AG04449 (cell line): Measurements from ENCODE around the gene CCDC197.

Experiments
- CTCF ChIA-PET: fragments of 350-600 bp; formaldehyde crosslinking; extraction: SDS; loops from one replicate; lab custom pipeline; 2021; ENCODE audit warnings: antibody characterized with exemption; lab: Yijun Ruan, JAX
- POLR2A ChIA-PET: fragments of 400-600, 350-600 bp; formaldehyde crosslinking; extraction: SDS; loops from one replicate; lab custom pipeline; 2020; ENCODE audit warnings: antibody characterized with exemption, inconsistent platforms; lab: Yijun Ruan, JAX
- DNase-seq: peaks from one replicate; pipeline ENCODE4 v3.0.0-alpha.2; 2010; ENCODE audit warnings: low read depth, low spot score
- H3K4me3 ChIP-seq: 2 replicates; pipeline ENCODE4 v1.5.1; 2011; ENCODE audit warnings: low read depth, mild to moderate bottlenecking, control low read depth, low read length
- TF ChIP-seq, protein P1 (sequence below): IDR thresholded peaks from one replicate; pipeline ENCODE4 v1.5.1; 2011; ENCODE audit warnings: mild to moderate bottlenecking, moderate library complexity, low read length, control low read depth, inconsistent platforms; ENCODE audit not compliant: insufficient read depth; ENCODE audit errors: missing control alignments

The CCDC197 gene

DNA sequence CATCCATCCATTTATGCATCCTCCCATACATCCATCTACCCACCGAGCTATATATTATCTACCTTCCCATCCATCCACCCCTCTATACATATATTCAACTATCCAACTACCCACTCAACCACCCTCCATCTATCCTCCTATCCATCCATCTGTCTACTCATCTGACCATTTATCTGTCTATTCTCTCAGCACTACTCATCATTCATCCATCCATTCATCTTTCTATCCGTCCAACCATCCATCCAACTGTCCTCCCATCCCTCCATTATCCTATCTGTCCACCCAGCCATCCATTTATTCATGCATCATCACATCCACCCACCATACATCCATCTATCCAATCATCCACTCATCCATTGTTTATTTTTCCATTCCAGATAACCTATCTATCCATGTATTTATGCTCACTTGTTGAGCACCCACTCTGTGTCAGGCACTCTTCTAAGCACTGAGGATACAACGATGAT lies 32.2 kb upstream of the CCDC197 start:
- ChIA-PET POLR2A (interaction anchor here (0.6 to 1.6 kb wide), 3 partner anchors 11 to 97 kb away, joined by 3 to 15 read pairs (median 4); partner anchors contain the start of gene ASB2), CTCF (interaction anchor here (1.9 to 13.2 kb wide), 3 partner anchors 10 to 26 kb away, joined by 4 to 135 read pairs (median 6); no protein-coding TSS in a partner anchor)
- TF ChIP-seq, protein P1, sequence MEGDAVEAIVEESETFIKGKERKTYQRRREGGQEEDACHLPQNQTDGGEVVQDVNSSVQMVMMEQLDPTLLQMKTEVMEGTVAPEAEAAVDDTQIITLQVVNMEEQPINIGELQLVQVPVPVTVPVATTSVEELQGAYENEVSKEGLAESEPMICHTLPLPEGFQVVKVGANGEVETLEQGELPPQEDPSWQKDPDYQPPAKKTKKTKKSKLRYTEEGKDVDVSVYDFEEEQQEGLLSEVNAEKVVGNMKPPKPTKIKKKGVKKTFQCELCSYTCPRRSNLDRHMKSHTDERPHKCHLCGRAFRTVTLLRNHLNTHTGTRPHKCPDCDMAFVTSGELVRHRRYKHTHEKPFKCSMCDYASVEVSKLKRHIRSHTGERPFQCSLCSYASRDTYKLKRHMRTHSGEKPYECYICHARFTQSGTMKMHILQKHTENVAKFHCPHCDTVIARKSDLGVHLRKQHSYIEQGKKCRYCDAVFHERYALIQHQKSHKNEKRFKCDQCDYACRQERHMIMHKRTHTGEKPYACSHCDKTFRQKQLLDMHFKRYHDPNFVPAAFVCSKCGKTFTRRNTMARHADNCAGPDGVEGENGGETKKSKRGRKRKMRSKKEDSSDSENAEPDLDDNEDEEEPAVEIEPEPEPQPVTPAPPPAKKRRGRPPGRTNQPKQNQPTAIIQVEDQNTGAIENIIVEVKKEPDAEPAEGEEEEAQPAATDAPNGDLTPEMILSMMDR = no peak
- H3K4me3 ChIP-seq = no peak overlapping the region
- DNase-seq = no peak

DNA sequence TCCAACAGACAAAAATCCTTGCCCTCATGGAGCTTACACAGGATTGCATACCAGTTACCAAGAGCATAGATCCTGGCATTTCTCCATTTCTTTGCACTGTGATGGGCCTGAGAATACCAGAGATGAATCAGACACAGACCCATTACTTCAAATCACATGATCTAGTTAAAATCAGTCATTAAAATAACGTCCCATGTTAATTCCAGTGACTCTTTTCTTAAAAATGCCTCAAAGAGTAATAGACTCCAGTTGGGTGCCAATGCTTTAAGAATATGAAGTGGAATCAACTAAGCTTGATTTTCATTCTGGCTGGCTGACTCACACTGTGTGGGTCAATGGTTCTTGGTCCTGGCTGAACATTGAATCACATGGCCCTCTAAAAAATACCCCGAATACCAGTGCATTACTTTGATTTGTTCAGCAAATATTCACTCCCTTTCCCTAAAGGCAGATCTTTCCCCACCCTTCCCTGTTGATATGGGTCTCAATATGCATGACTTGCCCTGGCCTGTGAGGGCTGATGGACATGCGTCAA lies 31.7 kb upstream of the CCDC197 start:
- TF ChIP-seq, protein P1 = no peak
- ChIA-PET CTCF (interaction anchor here (0.6 to 13.2 kb wide), 5 partner anchors 9 to 27 kb away, joined by 4 to 135 read pairs (median 5); no protein-coding TSS in a partner anchor), POLR2A (interaction anchor here (0.6 to 1.6 kb wide), 3 partner anchors 11 to 97 kb away, joined by 3 to 15 read pairs (median 4); partner anchors contain the start of gene ASB2)
- no peak overlapping the region for H3K4me3 ChIP-seq
- DNase-seq = peak; percentile 95

DNA sequence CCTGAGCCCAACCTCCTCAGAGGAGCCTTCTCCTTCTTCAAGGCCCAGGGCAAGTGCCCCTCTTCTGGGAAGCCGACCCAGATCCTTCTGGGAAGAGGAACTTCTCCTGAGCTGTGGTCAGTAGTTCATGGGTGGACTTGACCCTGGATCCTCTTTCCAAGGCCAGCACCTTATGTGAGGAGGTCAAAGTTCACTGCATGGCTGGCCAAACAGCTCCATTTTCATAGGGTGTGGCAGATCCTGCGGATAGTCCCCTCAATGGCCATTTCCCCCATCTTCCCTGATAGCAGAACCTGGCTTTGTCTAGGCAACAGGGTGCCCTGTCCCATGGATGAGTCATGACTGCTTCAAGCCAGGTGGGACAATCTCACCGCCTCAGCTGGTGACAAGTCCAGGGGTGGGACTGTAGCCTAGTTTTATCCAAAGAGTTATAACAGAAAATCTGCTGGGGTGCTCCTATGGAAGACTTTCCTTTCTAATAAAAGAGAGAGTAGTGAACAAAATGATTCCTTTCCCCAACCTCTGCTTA lies 31.1 kb upstream of the CCDC197 start:
- POLR2A ChIA-PET = interaction anchor here (1.0 to 1.6 kb wide), 2 partner anchors 10 to 19 kb away, joined by 4 to 15 read pairs; partner anchors contain the start of gene ASB2
- H3K4me3 ChIP-seq = no peak overlapping the region
- CTCF ChIA-PET = interaction anchor here (0.6 to 13.2 kb wide), 5 partner anchors 9 to 28 kb away, joined by 4 to 135 read pairs (median 5); no protein-coding TSS in a partner anchor
- no peak for DNase-seq
- TF ChIP-seq, protein P1 = no peak

DNA sequence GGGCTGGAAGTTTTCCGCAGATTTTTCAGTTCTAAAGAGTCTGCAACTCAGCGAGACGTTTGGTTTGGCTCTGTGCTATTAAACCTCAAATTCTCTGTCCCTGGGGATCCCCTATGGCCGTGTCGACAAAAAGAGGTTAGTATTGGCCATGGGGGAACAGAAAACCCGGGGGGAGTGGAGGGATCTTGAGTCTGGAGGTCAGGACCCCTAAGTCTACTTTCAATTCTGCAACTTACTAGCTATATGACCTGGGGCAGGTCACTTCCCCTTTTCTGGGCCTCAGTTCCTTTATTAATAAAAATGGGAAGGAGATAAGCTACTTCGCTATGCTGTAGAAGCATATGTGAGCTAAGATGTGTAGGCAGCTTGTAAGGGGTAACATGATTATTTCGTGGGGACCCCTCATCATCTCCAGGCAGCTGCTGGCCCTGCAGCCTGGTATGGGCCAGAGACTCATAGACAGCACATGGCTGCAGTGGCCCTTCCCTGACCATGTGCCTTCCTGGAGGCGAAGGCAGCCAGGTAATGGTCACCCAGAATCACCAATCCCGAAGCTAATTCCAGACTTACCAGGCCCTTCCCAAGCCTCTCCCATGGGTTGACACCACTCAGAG lies 29.4 kb upstream of the CCDC197 start:
- ChIA-PET CTCF (interaction anchor here (1.5 to 13.2 kb wide), 3 partner anchors 14 to 29 kb away, joined by 3 to 135 read pairs (median 9); no protein-coding TSS in a partner anchor), POLR2A (no interaction called here)
- H3K4me3 ChIP-seq = no peak overlapping the region
- DNase-seq = no peak
- TF ChIP-seq, protein P1 = no peak

GRCh38 chr14:93969082-93969828 lies 27.8 kb upstream of the CCDC197 start:
- ChIA-PET POLR2A (no interaction called here), CTCF (interaction anchor here (0.8 to 13.2 kb wide), 2 partner anchors 13 to 31 kb away, joined by 3 to 135 read pairs; no protein-coding TSS in a partner anchor)
- TF ChIP-seq, protein P1 = no peak
- DNase-seq = no peak
- H3K4me3 ChIP-seq = no peak overlapping the region
